ENCODE measurements around the gene NKG7. TPM values are rescaled to one million over a fixed set of nuclear protein-coding genes. Genes with fewer than 3 reads are reported as not detected.

Gene NKG7
- total and polyA plus RNA-seq, 11 donors, result 1.0 to 31.2 (median 2.4) TPM; not detected in 2

GRCh38 chr19:51347209-51347928 is 25.1 kb downstream of the NKG7 start:
- no peak overlapping the region for H3K4me3 ChIP-seq
- no peak overlapping the region for H3K27ac ChIP-seq
- TF ChIP-seq POLR2A (IDR thresholded peaks at IDR 0.05) (no peak), CTCF (IDR thresholded peaks at IDR 0.05) (no peak)
- ATAC-seq (no peak), DNase-seq (no peak)
- H3K4me1 ChIP-seq, result no peaks in the 10 kb centered on the region
- no peaks in the 10 kb centered on the region for H3K27me3 ChIP-seq
- peaks cover 0 to 80% (median 70%) of the 10 kb centered on the region in 9 donors for H3K36me3 ChIP-seq
- intact Hi-C loops (cut with DNase I), result loop anchor here in 2 of 10 donors (10.0 kb wide), 1 partner anchor 47 kb away; the partner anchor contains the start of gene C19orf84 (in 2 of the 2)
- WGBS, 4 donors, result 77 to 91% (median 81%) methylated on average over 9 to 10 of the region's 10 CpGs
- no peaks in the 10 kb centered on the region for H3K9me3 ChIP-seq

- peak in 1 of 5 donors; percentile 29 for DNase-seq
- H3K9me3 ChIP-seq, result no peaks in the 10 kb centered on the region
- no peak for TF ChIP-seq POLR2A (IDR thresholded peaks at IDR 0.05)
- 87 to 94% (median 91%) methylated on average over 15 to 17 of the region's 17 CpGs for WGBS, 4 donors
- H3K27me3 ChIP-seq, result no peaks in the 10 kb centered on the region
- H3K4me3 ChIP-seq, result no peak overlapping the region
- no peak overlapping the region for H3K27ac ChIP-seq
- ATAC-seq, result no peak
- peaks cover 0 to 73% (median 63%) of the 10 kb centered on the region in 9 donors for H3K36me3 ChIP-seq
- no peaks in the 10 kb centered on the region for H3K4me1 ChIP-seq
- intact Hi-C loops (cut with DNase I), result loop anchor here in 2 of 10 donors (10.0 kb wide), 1 partner anchor 48 kb away; the partner anchor contains the start of gene C19orf84 (in 2 of the 2)
These were observed 25.7 kb downstream of the NKG7 start for GRCh38 chr19:51346742-51347141.

- Histone ChIP-seq H3K36me3 (peaks cover 0 to 57% (median 47%) of the 10 kb centered on the region in 9 donors), H3K4me3 (no peak overlapping the region), H3K27ac (no peak overlapping the region), H3K4me1 (peaks cover 0 to 6% (median 4%) of the 10 kb centered on the region in 12 donors), H3K27me3 (no peaks in the 10 kb centered on the region), H3K9me3 (no peaks in the 10 kb centered on the region)
- 93 to 99% (median 97%) methylated on average over 9 of the region's 9 CpGs for WGBS, 4 donors
- TF ChIP-seq POLR2A (IDR thresholded peaks at IDR 0.05) (no peak), CTCF (IDR thresholded peaks at IDR 0.05) (no peak)
- intact Hi-C loops (cut with DNase I), result loop anchor here in 2 of 10 donors (10.0 kb wide), 1 partner anchor 50 kb away; the partner anchor contains the start of gene C19orf84 (in 2 of the 2)
- ATAC-seq (no peak), DNase-seq (no peak)
These were observed 27.3 kb downstream of the NKG7 start for GRCh38 chr19:51345076-51345620.

- ATAC-seq, result no peak
- TF ChIP-seq POLR2A (IDR thresholded peaks at IDR 0.05), result no peak
- TF ChIP-seq CTCF (IDR thresholded peaks at IDR 0.05), result no peak
- DNase-seq, result no peak
- Histone ChIP-seq H3K4me3 (no peak overlapping the region), H3K36me3 (peaks cover 0 to 36% (median 28%) of the 10 kb centered on the region in 9 donors), H3K4me1 (peaks cover 0 to 22% (median 12%) of the 10 kb centered on the region in 12 donors), H3K27ac (no peak overlapping the region), H3K27me3 (no peaks in the 10 kb centered on the region), H3K9me3 (no peaks in the 10 kb centered on the region)
- 45 to 47% (median 46%) methylated on average over 9 of the region's 9 CpGs for WGBS, 4 donors
- intact Hi-C loops (cut with DNase I), result loop anchor here in 2 of 10 donors (10.0 kb wide), 1 partner anchor 52 kb away; the partner anchor contains the start of gene C19orf84 (in 2 of the 2)
These were observed 29.6 kb downstream of the NKG7 start for GRCh38 chr19:51342631-51343569.
